H1 (cell line): Measurements from ENCODE around the gene SLC26A1. TPM values are rescaled to one million over a fixed set of nuclear protein-coding genes. Genes with fewer than 3 reads are reported as not detected.

Experiments used
- CTCF ChIA-PET: fragments of 300-600 bp; sonication (Branson Sonifier 250); formaldehyde crosslinking; loops from one replicate; lab custom pipeline; 2021; ENCODE audit not compliant: partially characterized antibody; lab: Charles Lee
- POLR2A ChIA-PET: fragments of 300-600 bp; sonication (Branson Sonifier 250); formaldehyde crosslinking; loops from one replicate; lab custom pipeline; 2021; ENCODE audit warnings: inconsistent platforms; ENCODE audit not compliant: partially characterized antibody; lab: Charles Lee
- DNase-seq, 2 experiments: peaks; one replicate each; pipeline versions ENCODE4 v3.0.0 to v3.0.0-alpha.2; 2010 to 2022; ENCODE audit warnings: low spot score in 2 of 2, low read depth in 1 of 2, mixed read lengths in 1 of 2
- FAIRE-seq: peaks from 2 replicates; lab custom pipeline; 2011; peaks lifted over from hg19 to GRCh38; lab: Jason Lieb, UNC
- H2AFZ ChIP-seq: 2 replicates; pipeline ENCODE4 v1.8.1; 2012; ENCODE audit warnings: low read length, inconsistent platforms
- H2AK5ac ChIP-seq: 2 replicates; pipeline ENCODE4 v1.6.1; 2013; ENCODE audit warnings: low read depth, low read length
- H2BK120ac ChIP-seq: replicated peaks from 2 replicates; pipeline ENCODE3; 2013; ENCODE audit warnings: low read depth, low read length, inconsistent platforms
- H2BK12ac ChIP-seq: 2 replicates; pipeline ENCODE4 v1.6.1; 2013; ENCODE audit warnings: low read depth, low read length
- H2BK15ac ChIP-seq: 2 replicates; pipeline ENCODE4 v1.6.1; 2013; ENCODE audit warnings: low read length
- H2BK20ac ChIP-seq: 2 replicates; pipeline ENCODE4 v1.6.1; 2013; ENCODE audit warnings: low read length
- H2BK5ac ChIP-seq: 2 replicates; pipeline ENCODE4 v1.6.1; 2013; ENCODE audit warnings: low read depth, low read length
- H3K14ac ChIP-seq: 2 replicates; pipeline ENCODE4 v1.6.1; 2013; ENCODE audit warnings: inconsistent platforms; ENCODE audit not compliant: insufficient read length
- H3K18ac ChIP-seq: 2 replicates; pipeline ENCODE4 v1.6.1; 2013; ENCODE audit warnings: low read length; ENCODE audit errors: extremely low read depth
- H3K23ac ChIP-seq: 2 replicates; pipeline ENCODE4 v1.6.1; 2013; ENCODE audit warnings: inconsistent platforms; ENCODE audit not compliant: insufficient read length
- H3K23me2 ChIP-seq: 2 replicates; pipeline ENCODE4 v1.6.1; 2013; ENCODE audit warnings: low read depth, low read length
- H3K27ac ChIP-seq: 2 replicates; pipeline ENCODE4 v1.6.1; 2011; ENCODE audit warnings: low read depth, low read length, inconsistent platforms
- H3K27me3 ChIP-seq, 4 experiments: replicated peaks in 1 of 4; 1 replicate in 1 of 4; 2 replicates in 3 of 4; pipeline versions ENCODE4 v1.6.1 to v1.8.1; 2011 to 2013; ENCODE audit warnings: low read length in 3 of 4, mild to moderate bottlenecking in 3 of 4, inconsistent platforms in 2 of 4, mixed read lengths in 2 of 4, moderate library complexity in 1 of 4; ENCODE audit not compliant: control insufficient read depth in 3 of 4, insufficient read depth in 3 of 4; ENCODE audit errors: extremely low read depth in 1 of 4
- H3K36me3 ChIP-seq, 4 experiments: 2 replicates each; pipeline versions ENCODE4 v1.6.1 to v1.8.1; 2011 to 2013; ENCODE audit warnings: mild to moderate bottlenecking in 4 of 4, low read length in 3 of 4, moderate library complexity in 2 of 4, control low read depth in 1 of 4, inconsistent platforms in 1 of 4; ENCODE audit not compliant: insufficient read depth in 4 of 4, control insufficient read depth in 2 of 4
- H3K4ac ChIP-seq: replicated peaks from 2 replicates; pipeline ENCODE3; 2013; ENCODE audit warnings: low read length, low read depth, mixed read lengths, inconsistent platforms; ENCODE audit not compliant: insufficient read length
- H3K4me1 ChIP-seq, 4 experiments: replicated peaks in 1 of 4; 1 replicate in 1 of 4; 2 replicates in 3 of 4; pipeline versions ENCODE4 v1.6.1 to v1.8.1; 2011 to 2013; ENCODE audit warnings: low read length in 3 of 4, inconsistent platforms in 2 of 4, mixed read lengths in 1 of 4; ENCODE audit not compliant: insufficient read depth in 4 of 4, control insufficient read depth in 3 of 4
- H3K4me2 ChIP-seq, 2 experiments: 2 replicates each; pipeline versions ENCODE4 v1.6.1 to v1.8.1; 2011 to 2013; ENCODE audit warnings: low read depth in 2 of 2, low read length in 2 of 2, control low read depth in 1 of 2, inconsistent platforms in 1 of 2, mild to moderate bottlenecking in 1 of 2; ENCODE audit not compliant: insufficient read depth in 1 of 2
- H3K4me3 ChIP-seq, 4 experiments: fragments of 200-600, 300-600 bp in 1 of 4; sonication (generic), shearing (Covaris generic), sonication (Bioruptor Twin) in 1 of 4; 2 replicates each; pipeline versions ENCODE4 v1.5.1 to v1.8.1; 2011 to 2016; ENCODE audit warnings: low read length in 4 of 4, low read depth in 3 of 4, control low read depth in 2 of 4, inconsistent platforms in 2 of 4, mild to moderate bottlenecking in 2 of 4, mixed read lengths in 1 of 4, moderate library complexity in 1 of 4; ENCODE audit not compliant: insufficient read depth in 2 of 4; ENCODE audit errors: extremely low read depth in 1 of 4
- H3K56ac ChIP-seq: replicated peaks from 2 replicates; pipeline ENCODE3; 2013; ENCODE audit warnings: low read depth, mild to moderate bottlenecking, mixed read lengths, low read length, inconsistent platforms; ENCODE audit not compliant: insufficient read length
- H3K79me1 ChIP-seq: 2 replicates; pipeline ENCODE4 v1.6.1; 2013; ENCODE audit warnings: low read depth, low read length, control low read depth
- H3K79me2 ChIP-seq, 2 experiments: 2 replicates each; pipeline versions ENCODE4 v1.6.1 to v1.8.1; 2012 to 2013; ENCODE audit warnings: low read length in 2 of 2, mild to moderate bottlenecking in 2 of 2, inconsistent platforms in 1 of 2; ENCODE audit not compliant: insufficient read depth in 2 of 2, control insufficient read depth in 1 of 2
- H3K9ac ChIP-seq, 4 experiments: replicated peaks in 1 of 4; 1 replicate in 1 of 4; 2 replicates in 3 of 4; pipeline versions ENCODE4 v1.6.1 to v1.8.1; 2011 to 2013; ENCODE audit warnings: low read depth in 3 of 4, low read length in 3 of 4, control low read depth in 2 of 4, mild to moderate bottlenecking in 2 of 4, moderate library complexity in 2 of 4, inconsistent platforms in 1 of 4; ENCODE audit errors: extremely low read depth in 1 of 4
- H3K9me3 ChIP-seq, 2 experiments: 2 replicates each; pipeline versions ENCODE4 v1.6.1 to v1.8.1; 2012 to 2013; ENCODE audit warnings: mild to moderate bottlenecking in 2 of 2, moderate library complexity in 2 of 2, control low read depth in 1 of 2, inconsistent platforms in 1 of 2, low read depth in 1 of 2, low read length in 1 of 2, mixed read lengths in 1 of 2; ENCODE audit not compliant: insufficient read depth in 2 of 2
- H4K20me1 ChIP-seq, 2 experiments: replicated peaks in 1 of 2; 2 replicates each; pipeline versions ENCODE3 to v1.8.1; 2011 to 2013; ENCODE audit warnings: inconsistent platforms in 2 of 2, low read length in 2 of 2, mild to moderate bottlenecking in 1 of 2; ENCODE audit not compliant: insufficient read depth in 2 of 2, control insufficient read depth in 1 of 2
- H4K5ac ChIP-seq: 2 replicates; pipeline ENCODE4 v1.6.1; 2013; ENCODE audit warnings: low read length, low read depth, mixed read lengths, inconsistent platforms; ENCODE audit not compliant: insufficient read length
- H4K8ac ChIP-seq: 2 replicates; pipeline ENCODE4 v1.8.0; 2013; ENCODE audit warnings: mild to moderate bottlenecking, moderate library complexity, low read length, inconsistent platforms; ENCODE audit not compliant: insufficient read depth; ENCODE audit errors: extremely low read depth
- H4K91ac ChIP-seq: replicated peaks from 2 replicates; pipeline ENCODE3; 2013; ENCODE audit warnings: low read length, mixed read lengths, inconsistent platforms; ENCODE audit not compliant: insufficient read length
- ATF3 ChIP-seq: IDR thresholded peaks from 2 replicates; pipeline ENCODE4 v1.6.1; 2011; ENCODE audit warnings: low read depth, mild to moderate bottlenecking, low read length; ENCODE audit not compliant: insufficient read depth
- CBX5 ChIP-seq: fragments of 300-800, 300-1000 bp; sonication (generic); IDR thresholded peaks from 2 replicates; pipeline ENCODE4 v1.7.1; 2016; ENCODE audit warnings: antibody characterized with exemption, low read length, low read depth
- CREB1 ChIP-seq: IDR thresholded peaks from 2 replicates; pipeline ENCODE4 v1.6.1; 2012; ENCODE audit warnings: inconsistent platforms
- FOSL1 ChIP-seq: IDR thresholded peaks from 2 replicates; pipeline ENCODE4 v1.6.1; 2011; ENCODE audit warnings: mild to moderate bottlenecking, low read depth, low read length, moderate library complexity; ENCODE audit not compliant: insufficient read depth
- HDAC6 ChIP-seq: IDR thresholded peaks from one replicate; pipeline ENCODE4 v1.7.1; 2012; ENCODE audit warnings: low read depth, mild to moderate bottlenecking, inconsistent platforms, low read length, moderate library complexity
- JUND ChIP-seq: IDR thresholded peaks from 2 replicates; pipeline ENCODE4 v1.6.1; 2011; ENCODE audit warnings: mild to moderate bottlenecking, improper control_type of control experiment, low read length
- KDM1A ChIP-seq: fragments of 200-600, 300-600 bp; sonication (generic); IDR thresholded peaks from 2 replicates; pipeline ENCODE4 v1.7.1; 2016; ENCODE audit warnings: mild to moderate bottlenecking, low read length, borderline replicate concordance
- NANOG ChIP-seq: IDR thresholded peaks from 2 replicates; pipeline ENCODE4 v1.6.1; 2011; ENCODE audit warnings: low read length, low read depth, mild to moderate bottlenecking, inconsistent platforms; ENCODE audit not compliant: insufficient read depth, poor library complexity, severe bottlenecking
- POLR2AphosphoS5 ChIP-seq: IDR thresholded peaks from 2 replicates; pipeline ENCODE4 v1.6.1; 2011; ENCODE audit warnings: low read depth, low read length
- SP2 ChIP-seq: IDR thresholded peaks from 2 replicates; pipeline ENCODE4 v1.6.1; 2012; ENCODE audit warnings: mild to moderate bottlenecking, low read length, inconsistent platforms
- SRF ChIP-seq: IDR thresholded peaks from 2 replicates; pipeline ENCODE4 v1.6.1; 2011; ENCODE audit warnings: mild to moderate bottlenecking, low read depth, low read length, moderate library complexity
- SUZ12 ChIP-seq: fragments of 200-600 bp; sonication (generic); IDR thresholded peaks from 2 replicates; pipeline ENCODE4 v1.6.1; 2012; ENCODE audit warnings: mild to moderate bottlenecking, inconsistent platforms, low read length, moderate library complexity, mixed read lengths
- YY1 ChIP-seq: IDR thresholded peaks from 2 replicates; pipeline ENCODE4 v1.6.1; 2011; ENCODE audit warnings: low read depth, mild to moderate bottlenecking, low read length
- ZNF274 ChIP-seq: IDR thresholded peaks from 2 replicates; pipeline ENCODE4 v1.7.0; 2012; ENCODE audit warnings: low read length, borderline replicate concordance; ENCODE audit errors: extremely low read depth
- WGBS, 2 experiments: shearing (Covaris generic) in 1 of 2; methylation state at CpG; one replicate each; pipeline versions ENCODE4 v1.1.6 to v1.1.7; 2013 to 2015; ENCODE audit warnings: low lambda C conversion rate in 2 of 2, mixed read lengths in 2 of 2, inconsistent platforms in 1 of 2, low coverage in 1 of 2, missing lambda C conversion rate in 1 of 2; ENCODE audit not compliant: insufficient replicate concordance in 2 of 2, insufficient coverage in 1 of 2, insufficient read length in 1 of 2; ENCODE audit errors: extremely low coverage in 1 of 2, missing lambda C conversion rate in 1 of 2; 5-methylcytosine and 5-hydroxymethylcytosine counted together
- polyA plus RNA-seq, 7 experiments: library from polyadenylated mRNA; depleted of rRNA in 3 of 7; stranded (reverse) in 5 of 7; unstranded in 2 of 7; fragments of >200 nt in 5 of 7; fragments of 200-250 nt in 2 of 7; gene quantifications; 1 replicate in 5 of 7; 2 replicates in 1 of 7; 4 replicates in 1 of 7; pipeline versions ENCODE4 v1.2.1 to v1.2.3, GENCODE V29; 2011 to 2013; ENCODE audit warnings: missing spikeins in 2 of 7, mixed read lengths in 2 of 7
- total RNA-seq: library from RNA; stranded (reverse); fragmentation: NEBNext Ultra II Directional; extraction: Animal tissue kit (Norgen Biotek cat#: 25700); gene quantifications from 2 replicates; pipeline ENCODE4 v1.2.1, GENCODE V29; 2021

The SLC26A1 gene
- total and polyA plus RNA-seq, 2 of the 8 experiments (the other 6 are each of a cell fraction or from before 2014, with no cell fraction given), result 0.11 TPM; not detected in 1

GRCh38 chr4:949656-950055 lies 43.5 kb downstream of the SLC26A1 start:
- 95% methylated on average over 19 of the region's 20 CpGs; no CpG with 5 or more reads in 1 of the 2 experiments for WGBS, 2 experiments
- no peak for TF ChIP-seq YY1
- TF ChIP-seq CREB1, result no peak
- TF ChIP-seq CBX5, result no peak
- no peak for TF ChIP-seq NANOG
- TF ChIP-seq FOSL1, result no peak
- no peak for TF ChIP-seq POLR2AphosphoS5
- TF ChIP-seq ATF3, result no peak
- no peak for TF ChIP-seq ZNF274
- TF ChIP-seq SRF, result no peak
- TF ChIP-seq JUND, result no peak
- no peak for TF ChIP-seq KDM1A
- TF ChIP-seq SP2, result no peak
- no peak for TF ChIP-seq SUZ12
- TF ChIP-seq HDAC6, result no peak
- no peaks in the 10 kb centered on the region for H3K9me3 ChIP-seq

More at GRCh38 chr4:949656-950055, 43.5 kb downstream of the SLC26A1 start:
- Histone ChIP-seq H3K18ac (no peak overlapping the region), H3K4ac (no peak overlapping the region), H2AK5ac (no peak overlapping the region), H2BK5ac (no peak overlapping the region), H2BK15ac (no peak overlapping the region), H3K36me3 (no peaks in the 10 kb centered on the region), H3K56ac (no peak overlapping the region), H4K8ac (no peak overlapping the region), H3K4me1 (peaks cover 3 to 10% (median 8%) of the 10 kb centered on the region in 4 experiments), H4K20me1 (peaks cover 0 to 2% of the 10 kb centered on the region in 2 experiments), H3K27ac (no peak overlapping the region), H3K9ac (no peak overlapping the region), H3K27me3 (peaks cover 0 to 10% (median 6%) of the 10 kb centered on the region in 4 experiments; a peak in 4 of 7 replicates), H3K23me2 (peaks cover 6% of the 10 kb centered on the region; the same call in 1 of the 2 replicates), H4K91ac (no peak overlapping the region), H2AFZ (no peak overlapping the region), H2BK12ac (no peak overlapping the region), H3K79me2 (no peaks in the 10 kb centered on the region), H3K4me2 (no peak overlapping the region), H3K4me3 (no peak overlapping the region), H3K14ac (no peak overlapping the region), H2BK120ac (no peak overlapping the region), H2BK20ac (no peak overlapping the region), H4K5ac (no peak overlapping the region), H3K79me1 (no peaks in the 10 kb centered on the region), H3K23ac (no peak overlapping the region)
- DNase-seq, result no peak
- CTCF ChIA-PET, result interaction anchor here (1.2 kb wide), 1 partner anchor 17 kb away, joined by 4 read pairs; the partner anchor contains the start of genes GAK and TMEM175
- POLR2A ChIA-PET, result interaction anchor here (0.6 to 1.6 kb wide), 3 partner anchors 9 to 17 kb away, joined by 3 to 4 read pairs (median 4); partner anchors contain the start of genes GAK and TMEM175
- FAIRE-seq, result no peak
